ENCODE measurements around the gene SART3.
"Not testable (repeated sequence)": the region's sequence is repeated elsewhere in the genome, so short reads cannot be mapped to it uniquely, and the experiment has no call there.

Gene SART3

GRCh38 chr12:108561852-108562347 lies 927 bp upstream of the SART3 start:
- DNase-seq, result no peak

DNA sequence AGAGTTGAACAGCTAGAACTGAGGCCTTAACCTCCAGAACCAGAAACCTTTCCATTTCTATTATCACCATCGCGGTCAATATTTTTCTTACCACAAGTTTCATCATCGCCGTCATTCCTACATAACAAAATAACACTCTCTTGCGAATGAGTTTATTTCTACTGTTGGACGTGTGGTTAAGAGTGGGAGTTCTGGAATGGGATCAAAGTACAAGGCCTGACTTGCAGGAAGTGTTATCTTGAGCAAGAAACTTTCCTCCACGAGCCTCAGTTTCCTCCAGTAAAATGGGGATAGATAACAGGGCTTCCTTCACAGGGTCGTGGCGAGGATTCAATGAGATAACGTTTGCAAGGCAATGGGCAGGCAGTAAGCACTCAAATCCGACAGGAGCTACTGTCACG lies 652 bp downstream of the SART3 start:
- DNase-seq, result no peak

DNA sequence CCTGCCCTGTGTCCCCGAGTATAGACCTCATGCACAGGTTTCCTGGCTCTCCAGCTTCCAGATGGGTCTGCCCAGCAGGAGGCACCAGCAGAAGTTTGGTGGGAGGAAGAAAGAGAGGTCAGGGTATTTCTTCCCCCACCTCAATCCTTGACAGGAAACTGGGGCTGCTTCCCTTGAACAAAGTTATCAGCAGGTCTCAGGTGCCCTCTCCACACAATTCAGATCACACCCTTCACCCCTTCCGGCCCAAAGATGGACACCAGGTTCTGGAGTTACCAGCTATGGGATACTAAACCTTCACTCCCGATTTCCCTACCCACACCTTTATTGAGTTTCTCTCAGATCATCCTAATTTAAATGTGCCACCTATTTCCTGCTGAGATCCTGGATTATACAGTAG lies 1.2 kb downstream of the SART3 start:
- no peak for DNase-seq

DNA sequence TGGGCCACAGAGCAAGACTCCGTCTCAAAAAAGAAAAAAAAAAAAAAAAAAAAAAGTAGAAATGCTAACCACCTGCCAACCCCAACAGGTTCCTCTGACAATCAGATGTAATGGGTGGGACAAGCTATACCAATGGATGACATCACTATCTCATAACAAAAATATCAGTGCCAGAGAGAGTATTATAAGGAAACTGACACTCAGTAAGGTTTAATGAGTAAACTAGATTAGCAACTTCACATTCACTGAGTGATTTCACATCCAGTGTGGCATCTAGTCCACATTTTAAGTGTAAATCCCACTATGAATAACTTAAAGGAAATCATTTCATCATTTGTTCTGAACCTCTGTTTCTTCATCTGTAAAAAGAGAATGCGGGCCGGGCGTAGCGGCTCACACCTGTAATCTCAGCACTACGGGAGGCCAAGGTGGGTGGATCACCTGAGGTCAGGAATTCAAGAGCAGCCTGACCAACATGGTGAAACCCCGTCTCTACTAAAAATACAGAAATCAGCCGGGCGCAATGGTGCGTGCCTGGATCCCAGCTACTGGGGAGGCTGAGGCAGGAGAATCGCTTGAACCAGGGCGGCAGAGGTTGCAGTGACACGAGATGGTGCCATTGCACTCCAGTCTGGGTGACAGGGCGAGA lies 1.8 kb downstream of the SART3 start:
- DNase-seq, result no peak

GRCh38 chr12:108555383-108555782 lies 5.6 kb downstream of the SART3 start:
- not testable (repeated sequence) for DNase-seq

DNA sequence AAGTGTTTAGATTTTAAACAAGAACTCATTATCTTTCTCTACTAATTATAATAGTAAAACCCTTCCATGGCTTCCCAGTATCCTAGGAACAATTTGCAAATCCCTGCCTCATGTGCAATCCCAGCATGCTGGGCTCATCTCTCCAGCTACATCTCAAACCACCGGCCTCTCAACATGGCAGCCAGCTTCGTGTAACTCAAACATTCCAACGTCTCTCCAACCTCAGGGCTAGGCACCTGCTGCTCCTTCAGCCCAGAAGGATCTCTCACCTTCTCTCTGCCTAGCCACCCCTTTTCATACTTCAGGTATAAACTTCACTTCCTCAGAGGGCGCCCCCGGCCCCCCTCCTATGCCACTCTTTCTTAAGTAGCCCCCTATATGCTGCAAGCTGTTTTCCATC lies 7.2 kb downstream of the SART3 start:
- no peak for DNase-seq

DNA sequence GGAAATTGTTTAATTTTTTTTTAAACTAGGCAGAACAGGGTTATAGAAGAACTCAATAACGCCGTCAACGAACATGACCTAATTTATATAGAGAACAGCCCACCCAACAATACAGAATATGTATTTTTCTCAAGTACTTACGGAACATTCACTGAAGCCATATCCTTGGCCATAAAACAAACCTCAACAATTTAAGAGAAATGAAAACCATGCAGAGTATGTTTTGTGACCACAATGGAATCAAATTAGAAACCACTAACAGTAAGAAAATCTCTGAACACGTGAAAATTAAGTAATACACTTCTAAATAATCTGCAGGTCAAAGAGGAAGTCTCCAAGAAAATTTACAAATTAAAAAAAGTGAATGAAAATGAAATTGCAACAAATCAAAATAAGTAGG lies 9.4 kb downstream of the SART3 start:
- no peak for DNase-seq

DNA sequence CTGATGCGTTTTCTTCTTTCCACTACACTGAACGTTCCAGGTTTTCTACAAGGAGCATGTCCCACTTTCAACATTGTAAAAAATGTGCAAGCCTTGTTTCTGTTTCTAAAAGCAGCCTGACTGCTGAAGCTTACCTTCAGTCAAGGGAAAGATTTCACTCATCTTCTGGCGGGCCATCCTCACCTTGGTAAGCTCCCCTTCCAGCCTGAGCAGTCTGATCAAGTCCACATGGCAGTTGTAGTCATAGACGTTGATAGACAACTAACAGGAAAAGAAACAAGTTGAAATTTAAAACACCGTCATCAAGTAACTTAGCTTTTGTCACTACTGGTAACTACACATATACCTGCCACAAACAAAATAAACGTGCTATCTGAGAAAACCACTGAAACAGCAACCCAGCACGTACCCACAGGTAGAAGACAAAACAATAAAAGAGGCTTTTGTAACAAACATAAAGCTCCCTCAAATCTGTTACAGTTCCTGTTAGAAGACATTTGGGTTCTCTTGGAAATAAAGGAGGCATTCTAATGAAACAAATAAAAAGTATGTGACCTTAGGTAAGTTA lies 11.9 kb downstream of the SART3 start:
- no peak for DNase-seq

DNA sequence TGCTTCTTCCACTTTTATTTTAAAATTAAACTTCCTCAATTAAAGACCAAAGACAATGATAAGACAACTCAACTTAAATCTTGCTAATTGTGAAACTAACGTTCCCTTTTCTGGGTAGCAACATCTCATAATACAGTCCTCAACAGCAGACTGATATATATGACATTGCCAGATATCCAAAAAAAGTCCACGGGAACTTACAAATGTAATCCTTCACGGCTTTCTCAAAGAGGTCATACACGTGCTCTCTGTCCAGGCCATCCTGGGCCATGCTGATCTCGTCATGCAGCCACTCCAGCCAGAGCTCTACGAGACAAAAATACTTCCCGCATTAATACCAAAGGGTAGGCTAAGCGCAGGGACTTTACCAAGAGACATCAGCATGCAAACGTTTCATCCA lies 13.3 kb downstream of the SART3 start:
- no peak for DNase-seq

DNA sequence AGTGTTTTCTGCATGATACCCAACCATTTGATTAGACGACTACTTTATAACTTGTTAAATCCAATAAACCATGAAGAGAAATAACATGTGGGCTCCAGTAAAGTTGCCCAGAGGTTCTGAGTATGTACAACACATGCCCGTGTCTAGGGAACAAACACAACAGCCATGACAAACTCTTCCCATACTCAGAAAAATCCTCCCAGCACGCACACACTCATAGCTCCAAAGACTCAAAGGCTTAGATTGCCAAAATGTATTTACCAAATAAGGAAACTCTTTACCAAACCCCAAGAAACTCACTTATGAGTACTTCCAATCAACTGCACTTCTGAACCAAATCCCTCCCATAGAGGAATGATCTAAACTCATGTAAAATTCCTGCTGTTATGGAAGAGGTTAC lies 17.3 kb downstream of the SART3 start:
- no peak for DNase-seq

GRCh38 chr12:108542320-108542719 lies 18.7 kb downstream of the SART3 start:
- DNase-seq, result no peak

DNA sequence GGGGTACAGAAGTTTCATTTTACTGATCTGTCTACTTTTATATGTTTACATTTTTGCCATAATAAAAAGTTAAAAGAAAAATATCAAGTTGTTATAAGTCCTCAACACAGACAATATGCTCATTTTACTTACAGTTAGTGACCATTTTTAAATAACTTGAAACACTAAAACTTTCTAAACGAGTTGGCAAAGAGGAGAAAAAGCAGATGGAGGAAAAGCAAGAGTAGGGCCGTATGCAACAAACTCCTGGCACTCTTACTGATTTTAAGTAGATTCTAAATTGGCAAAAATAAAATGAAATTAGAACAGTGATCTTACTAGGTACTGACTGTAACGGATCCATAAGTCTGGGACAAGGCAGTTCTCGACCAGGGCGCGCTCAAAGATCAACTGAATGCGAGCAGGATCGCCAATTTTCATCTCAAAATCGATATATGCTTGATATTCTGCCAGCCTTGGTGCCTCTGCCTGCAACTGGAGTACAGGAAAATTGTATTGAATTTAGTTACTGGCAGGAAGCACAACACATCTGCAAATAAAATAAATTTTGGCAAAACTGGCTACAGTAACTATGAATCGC lies 22.3 kb downstream of the SART3 start:
- DNase-seq, result no peak

DNA sequence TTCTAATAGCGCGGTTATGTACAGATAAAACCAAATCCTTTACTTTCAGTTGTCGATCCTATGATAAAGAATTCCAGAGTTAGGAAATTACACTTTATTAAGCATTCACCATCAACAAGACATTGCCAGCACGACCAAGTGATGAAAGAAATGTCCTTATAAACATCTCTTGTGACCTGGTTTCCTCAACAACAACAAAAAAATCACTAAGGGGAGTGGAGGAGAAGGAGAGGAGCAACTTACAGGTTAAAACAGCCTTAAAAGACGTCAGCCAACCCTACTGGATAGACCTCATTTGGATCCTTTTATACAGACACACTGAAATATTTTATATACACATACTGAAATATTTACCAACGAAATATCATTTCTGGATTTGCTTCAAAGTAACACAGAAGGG lies 22.8 kb downstream of the SART3 start:
- DNase-seq, result no peak

DNA sequence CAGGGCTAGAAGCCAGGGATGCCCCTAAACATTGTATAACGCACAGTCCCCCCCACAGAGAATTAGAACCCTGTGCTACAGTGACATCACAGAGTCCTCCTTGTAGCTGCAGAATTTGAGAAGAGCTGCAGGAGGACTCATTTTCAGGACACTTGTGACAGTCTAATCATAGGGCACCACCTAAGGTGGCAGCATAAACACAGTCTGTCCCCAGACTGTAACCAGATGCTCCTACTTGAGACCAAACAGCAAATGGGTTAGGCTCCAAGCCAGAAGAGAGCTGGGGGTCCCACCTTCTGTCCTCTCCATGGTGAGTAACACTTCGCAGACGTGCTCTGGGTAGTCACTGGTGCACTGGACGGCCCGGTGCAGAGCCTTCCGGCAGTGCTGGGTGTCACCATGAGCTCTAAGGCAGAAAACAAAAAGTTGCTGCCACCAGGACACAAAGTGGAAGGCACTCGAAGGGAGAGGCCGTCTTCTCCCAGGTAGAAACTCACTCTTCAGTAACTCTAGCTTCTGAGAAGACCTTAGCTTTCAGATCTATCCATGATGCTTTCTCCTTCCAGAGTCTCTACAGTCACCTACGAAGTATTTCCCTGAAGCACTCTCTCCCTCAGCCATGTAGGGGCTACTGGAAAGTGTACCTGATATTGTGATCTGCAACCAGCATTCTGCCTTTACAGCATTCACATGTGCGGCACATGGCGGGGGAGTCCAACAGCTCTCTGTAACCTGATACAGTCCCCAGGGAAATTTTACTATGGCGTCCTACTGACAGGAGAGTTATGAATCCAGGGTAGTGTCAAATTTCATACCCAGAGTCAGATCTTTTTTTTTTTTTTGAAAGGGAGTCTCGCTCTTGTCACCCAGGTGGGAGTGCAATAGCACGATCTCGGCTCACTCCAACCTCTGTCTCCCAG lies 28.8 kb downstream of the SART3 start:
- no peak for DNase-seq

DNA sequence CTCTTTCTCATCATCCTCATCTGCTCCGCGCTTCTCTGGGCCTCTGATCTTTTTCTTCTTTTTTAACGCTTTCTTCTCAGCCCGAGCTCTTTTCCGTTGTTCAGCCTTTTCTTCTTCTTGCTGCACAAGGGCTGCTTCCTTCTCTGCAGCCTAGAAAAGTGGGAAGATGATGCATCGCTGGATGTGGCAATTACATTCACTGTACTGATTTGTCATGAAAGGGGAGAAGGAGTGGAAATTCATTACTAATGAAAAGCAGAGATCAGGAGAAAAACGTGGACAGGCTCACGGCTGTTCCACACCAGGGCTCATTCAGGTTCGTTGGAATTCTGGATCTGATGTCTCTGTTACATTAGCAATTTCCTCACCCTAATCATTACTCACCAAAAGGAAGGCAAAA lies 30.8 kb downstream of the SART3 start:
- no peak for DNase-seq

GRCh38 chr12:108527166-108527496 lies 33.8 kb downstream of the SART3 start:
- DNase-seq, result no peak

DNA sequence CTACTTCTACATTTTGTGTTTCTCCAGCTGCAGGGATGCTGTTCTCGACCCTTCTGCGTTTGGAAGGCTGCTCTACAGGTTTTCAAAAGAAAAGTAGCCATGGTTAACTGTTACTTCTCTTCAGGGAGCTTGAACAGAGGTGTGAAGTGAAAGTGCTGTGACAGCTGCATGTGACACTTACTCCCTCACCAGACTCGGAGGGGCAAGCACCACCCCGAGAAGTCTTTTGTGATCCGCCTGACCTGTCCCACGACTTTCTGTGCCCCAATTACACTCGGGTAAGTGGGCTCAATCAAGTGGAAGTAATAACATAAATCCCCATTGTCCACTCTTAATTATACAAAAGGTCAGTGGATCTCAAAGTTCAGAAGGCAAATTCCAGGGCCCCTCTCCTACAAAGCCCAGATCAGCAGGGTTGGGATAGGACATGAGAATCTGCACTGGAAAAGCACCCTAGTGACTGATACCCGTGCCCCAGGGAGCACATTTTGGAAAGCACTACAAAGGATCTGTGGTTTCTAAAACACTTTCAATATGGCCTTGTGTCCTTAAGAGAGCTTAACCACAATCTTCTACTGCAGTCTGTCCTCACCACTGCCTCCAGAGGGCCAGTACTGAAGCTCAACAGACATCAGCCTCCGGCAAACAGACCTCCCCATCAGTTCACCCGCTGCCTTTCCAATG lies 34.3 kb downstream of the SART3 start:
- no peak for DNase-seq

- no peak for DNase-seq
These were observed 35.3 kb downstream of the SART3 start for GRCh38 chr12:108525681-108526080.

- DNase-seq, result no peak
These were observed 37.6 kb downstream of the SART3 start for GRCh38 chr12:108523365-108523764.

GRCh38 chr12:108519558-108519957 lies 41.4 kb downstream of the SART3 start:
- no peak for DNase-seq

- no peak for DNase-seq
These were observed 42.1 kb downstream of the SART3 start for GRCh38 chr12:108518716-108519496.

GRCh38 chr12:108518101-108518715 lies 42.8 kb downstream of the SART3 start:
- no peak for DNase-seq

Data from CD4-positive, alpha-beta T cell treated with Interleukin-15 for 1 hour (primary cell).